Measurements from ENCODE around the gene SLC17A9. TPM values are rescaled to one million over a fixed set of nuclear protein-coding genes. Genes with fewer than 3 reads are reported as not detected.

The SLC17A9 gene
- total RNA-seq, 1 experiment from 2014 or later = 37.6 TPM

- peaks cover 9 to 18% of the 10 kb centered on the region in 2 experiments; a peak in 3 of 4 replicates for H3K4me1 ChIP-seq (ENCODE audit: control insufficient read depth in 1 of 2, insufficient read depth in 2 of 2, low read length in 2 of 2)
- no peaks in the 10 kb centered on the region for H3K27me3 ChIP-seq (ENCODE audit: insufficient read depth, low read length)
- POLR2A ChIA-PET = no interaction called here
Observed at GRCh38 chr20:62975251-62975760, 22.8 kb downstream of the SLC17A9 start.

More at GRCh38 chr20:62975251-62975760, 22.8 kb downstream of the SLC17A9 start:
- CTCF ChIA-PET = no interaction called here
- no peak overlapping the region for H3K9ac ChIP-seq (ENCODE audit: low read length)
- no peak overlapping the region for H3K4me2 ChIP-seq (ENCODE audit: low read length)
- H3K36me3 ChIP-seq (ENCODE audit: control insufficient read depth in 1 of 2, insufficient read depth in 2 of 2, low read length in 2 of 2) = no peaks in the 10 kb centered on the region
- H3K79me2 ChIP-seq (ENCODE audit: insufficient read depth, low read length) = no peaks in the 10 kb centered on the region
- DNase-seq (ENCODE audit: low read depth, low spot score) = no peak
- no peak for ATAC-seq
- no peak overlapping the region for H3K27ac ChIP-seq (ENCODE audit: low read depth, low read length)
- no TSS peak for BruUV-seq (replicated peaks)
- TF ChIP-seq POLR2AphosphoS5 (IDR thresholded peaks at IDR 0.05; ENCODE audit: low read depth, low read length) = no peak
- TF ChIP-seq EZH2phosphoT487 (IDR thresholded peaks at IDR 0.05; ENCODE audit: borderline replicate concordance) = no peak
- no peak for TF ChIP-seq RAD21 (IDR thresholded peaks at IDR 0.05; ENCODE audit: low read depth)
- TF ChIP-seq REST (IDR thresholded peaks at IDR 0.05; ENCODE audit: low read depth) = no peak
- no peak for TF ChIP-seq JUND (IDR thresholded peaks at IDR 0.05)
- TF ChIP-seq ATF3 (IDR thresholded peaks at IDR 0.05) = no peak
- TF ChIP-seq TCF7L2 (IDR thresholded peaks at IDR 0.05; ENCODE audit: borderline replicate concordance, extremely low read depth, insufficient read depth, insufficient read length) = no peak
- TF ChIP-seq EZH2 (IDR thresholded peaks at IDR 0.05) = no peak
- TF ChIP-seq SIN3A (IDR thresholded peaks at IDR 0.05; ENCODE audit: low read depth) = no peak
- TF ChIP-seq EGR1 (IDR thresholded peaks at IDR 0.05; ENCODE audit: low read depth) = no peak
- no peak for TF ChIP-seq MAX (IDR thresholded peaks at IDR 0.05)
- no peak for TF ChIP-seq POLR2A (IDR thresholded peaks at IDR 0.05; ENCODE audit: borderline replicate concordance, extremely low read depth, insufficient read depth, insufficient read length)
- TF ChIP-seq CBX3 (IDR thresholded peaks at IDR 0.05; ENCODE audit: low read depth) = no peak
- no peak for TF ChIP-seq ELF1 (IDR thresholded peaks at IDR 0.05; ENCODE audit: borderline replicate concordance, low read depth)
- no peak for TF ChIP-seq CTCF (IDR thresholded peaks at IDR 0.05 in 2 of 3, conservative IDR thresholded peaks at IDR 0.05 in 1 of 3; ENCODE audit: borderline replicate concordance in 1 of 3, insufficient read depth in 1 of 3, low read depth in 2 of 3, low read length in 2 of 3)
- no peak for TF ChIP-seq SRF (IDR thresholded peaks at IDR 0.05; ENCODE audit: low read depth)
- TF ChIP-seq SP1 (IDR thresholded peaks at IDR 0.05; ENCODE audit: low read depth) = no peak
- TF ChIP-seq ZNF274 (IDR thresholded peaks at IDR 0.05; ENCODE audit: low read depth, low read length) = no peak
- no peak for TF ChIP-seq YY1 (IDR thresholded peaks at IDR 0.05; ENCODE audit: extremely low read depth, insufficient replicate concordance, low read depth, low read length)
- TF ChIP-seq CEBPB (IDR thresholded peaks at IDR 0.05; ENCODE audit: low read depth) = no peak
- H4K20me1 ChIP-seq (ENCODE audit: insufficient read depth) = no peaks in the 10 kb centered on the region
- intact Hi-C loops (cut with micrococcal nuclease) = no loop called here
- RAD21 ChIA-PET (ENCODE audit: low non-redundant PET in 1 of 2, low total read pairs in 2 of 2, uncharacterized antibody in 2 of 2, unreplicated experiment in 2 of 2) = no interaction called here
- H3K9me2 ChIP-seq (ENCODE audit: insufficient read depth) = no peaks in the 10 kb centered on the region
- no peak overlapping the region for H3K4me3 ChIP-seq (replicated peaks in 1 of 2; ENCODE audit: low read depth in 1 of 2, low read length in 2 of 2)
- no peak overlapping the region for H2AFZ ChIP-seq (ENCODE audit: low read depth, low read length, poor library complexity, severe bottlenecking)
- no peaks in the 10 kb centered on the region for H3K9me3 ChIP-seq (ENCODE audit: control insufficient read depth in 1 of 2, insufficient read depth in 1 of 2, low read depth in 1 of 2, low read length in 2 of 2)
